Stomach smooth muscle (tissue), 2 donors: ENCODE data around the gene MS4A2.
"Not testable (repeated sequence)": the region's sequence is repeated elsewhere in the genome, so short reads cannot be mapped to it uniquely, and the experiment has no call there.

Experiments used
- H3K27ac ChIP-seq: one replicate; pipeline ENCODE4 v1.7.0; 2013; ENCODE audit warnings: mild to moderate bottlenecking, low read length, inconsistent platforms
- H3K27me3 ChIP-seq, 2 donors: one replicate each; pipeline ENCODE4 v1.7.0; 2013; ENCODE audit warnings: low read length in 2 of 2; ENCODE audit not compliant: insufficient read depth in 2 of 2, control insufficient read depth in 1 of 2
- H3K36me3 ChIP-seq, 2 donors: one replicate each; pipeline ENCODE4 v1.7.0; 2013; ENCODE audit warnings: low read length in 2 of 2; ENCODE audit not compliant: control insufficient read depth in 2 of 2, insufficient read depth in 2 of 2
- H3K4me1 ChIP-seq: one replicate; pipeline ENCODE4 v1.7.0; 2013; ENCODE audit warnings: low read length; ENCODE audit not compliant: control insufficient read depth, insufficient read depth
- H3K4me3 ChIP-seq, 2 donors: one replicate each; pipeline ENCODE4 v1.7.0; 2013; ENCODE audit warnings: low read length in 2 of 2
- H3K9ac ChIP-seq, 2 donors: one replicate each; pipeline ENCODE4 v1.7.0; 2013; ENCODE audit warnings: low read length in 2 of 2, mild to moderate bottlenecking in 1 of 2
- H3K9me3 ChIP-seq, 2 donors: one replicate each; pipeline ENCODE4 v1.7.0; 2013; ENCODE audit warnings: low read length in 2 of 2; ENCODE audit not compliant: control insufficient read depth in 2 of 2
- donor health status: healthy.
- donor health status: Pancreatic carcinoma.

Gene MS4A2

GRCh38 chr11:60125956-60126585 is 37.6 kb downstream of the MS4A2 start:
- H3K4me1 ChIP-seq, result no peaks in the 10 kb centered on the region
- no peaks in the 10 kb centered on the region for H3K36me3 ChIP-seq
- no peaks in the 10 kb centered on the region for H3K9me3 ChIP-seq
- no peak overlapping the region for H3K9ac ChIP-seq
- H3K4me3 ChIP-seq, result no peak overlapping the region
- no peaks in the 10 kb centered on the region for H3K27me3 ChIP-seq
- no peak overlapping the region for H3K27ac ChIP-seq

GRCh38 chr11:60127311-60127811 is 38.9 kb downstream of the MS4A2 start:
- H3K27me3 ChIP-seq, result no peaks in the 10 kb centered on the region
- no peak overlapping the region for H3K27ac ChIP-seq
- no peaks in the 10 kb centered on the region for H3K9me3 ChIP-seq
- no peaks in the 10 kb centered on the region for H3K36me3 ChIP-seq
- no peak overlapping the region for H3K9ac ChIP-seq
- H3K4me3 ChIP-seq, result no peak overlapping the region
- H3K4me1 ChIP-seq, result no peaks in the 10 kb centered on the region

GRCh38 chr11:60128376-60128775 is 39.9 kb downstream of the MS4A2 start:
- Histone ChIP-seq H3K9ac (no peak overlapping the region), H3K9me3 (no peaks in the 10 kb centered on the region), H3K4me1 (no peaks in the 10 kb centered on the region), H3K27me3 (no peaks in the 10 kb centered on the region), H3K4me3 (no peak overlapping the region), H3K36me3 (no peaks in the 10 kb centered on the region), H3K27ac (no peak overlapping the region)

- not testable (repeated sequence) for H3K4me1 ChIP-seq, H3K4me3 ChIP-seq, H3K27ac ChIP-seq, H3K9ac ChIP-seq, H3K9me3 ChIP-seq, H3K36me3 ChIP-seq, H3K27me3 ChIP-seq
Observed at GRCh38 chr11:60128866-60129265, 40.4 kb downstream of the MS4A2 start.

GRCh38 chr11:60129853-60130252 is 41.4 kb downstream of the MS4A2 start:
- no peak overlapping the region for H3K27ac ChIP-seq
- H3K9me3 ChIP-seq, result no peaks in the 10 kb centered on the region

GRCh38 chr11:60130496-60130895 is 42.0 kb downstream of the MS4A2 start:
- H3K27me3 ChIP-seq, result no peaks in the 10 kb centered on the region
- H3K4me1 ChIP-seq, result no peaks in the 10 kb centered on the region
- H3K27ac ChIP-seq, result no peak overlapping the region
- H3K4me3 ChIP-seq, result no peak overlapping the region
- no peak overlapping the region for H3K9ac ChIP-seq
- H3K36me3 ChIP-seq, result no peaks in the 10 kb centered on the region
- no peaks in the 10 kb centered on the region for H3K9me3 ChIP-seq

More at GRCh38 chr11:60129853-60130252, 41.4 kb downstream of the MS4A2 start:
- Histone ChIP-seq H3K4me1 (no peaks in the 10 kb centered on the region), H3K9ac (no peak overlapping the region), H3K4me3 (no peak overlapping the region), H3K36me3 (no peaks in the 10 kb centered on the region), H3K27me3 (no peaks in the 10 kb centered on the region)

GRCh38 chr11:60131912-60132311 is 43.4 kb downstream of the MS4A2 start:
- H3K4me1 ChIP-seq, result no peaks in the 10 kb centered on the region
- no peak overlapping the region for H3K27ac ChIP-seq
- H3K27me3 ChIP-seq, result no peaks in the 10 kb centered on the region
- no peak overlapping the region for H3K9ac ChIP-seq
- peaks cover 0 to 8% of the 10 kb centered on the region in 2 donors for H3K9me3 ChIP-seq
- H3K4me3 ChIP-seq, result no peak overlapping the region
- H3K36me3 ChIP-seq, result no peaks in the 10 kb centered on the region

- Histone ChIP-seq H3K27me3 (no peaks in the 10 kb centered on the region), H3K4me1 (no peaks in the 10 kb centered on the region), H3K9ac (no peak overlapping the region), H3K27ac (no peak overlapping the region), H3K4me3 (no peak overlapping the region), H3K9me3 (peaks cover 0 to 8% of the 10 kb centered on the region in 2 donors), H3K36me3 (no peaks in the 10 kb centered on the region)
Observed at GRCh38 chr11:60133917-60134316, 45.5 kb downstream of the MS4A2 start.

- no peaks in the 10 kb centered on the region for H3K4me1 ChIP-seq
- no peaks in the 10 kb centered on the region for H3K9me3 ChIP-seq
- H3K4me3 ChIP-seq, result no peak overlapping the region
- no peaks in the 10 kb centered on the region for H3K36me3 ChIP-seq
- no peak overlapping the region for H3K27ac ChIP-seq
- no peak overlapping the region for H3K9ac ChIP-seq
- H3K27me3 ChIP-seq, result no peaks in the 10 kb centered on the region
Observed at GRCh38 chr11:60143768-60144167, 55.3 kb downstream of the MS4A2 start.

- Histone ChIP-seq H3K9ac (no peak overlapping the region), H3K27ac (no peak overlapping the region), H3K4me1 (no peaks in the 10 kb centered on the region), H3K36me3 (no peaks in the 10 kb centered on the region), H3K4me3 (no peak overlapping the region), H3K9me3 (no peaks in the 10 kb centered on the region), H3K27me3 (no peaks in the 10 kb centered on the region)
Observed at GRCh38 chr11:60145677-60146076, 57.2 kb downstream of the MS4A2 start.
